OCI-LY7 (cell line): ENCODE data around the gene IQCH. TPM values are rescaled to one million over a fixed set of nuclear protein-coding genes. Genes with fewer than 3 reads are reported as not detected.

Source experiments
- BruUV-seq: library from RNA; stranded (reverse); fragments of 400-500 nt; replicated peaks from 2 replicates; lab custom pipeline; 2021; lab: Mats Ljungman, UMichigan
- CTCF ChIA-PET: fragments of 300-600 bp; sonication (Branson Sonifier 250); formaldehyde crosslinking; loops from one replicate; lab custom pipeline; 2022; ENCODE audit warnings: antibody characterized with exemption; ENCODE audit not compliant: unreplicated experiment; lab: Charles Lee
- POLR2A ChIA-PET: fragments of 300-600 bp; sonication (Branson Sonifier 250); formaldehyde crosslinking; loops from one replicate; lab custom pipeline; 2022; ENCODE audit warnings: antibody characterized with exemption; lab: Charles Lee
- DNase-seq: peaks from one replicate; pipeline ENCODE4 v3.0.0-alpha.2; 2015; ENCODE audit warnings: low spot score
- H2AFZ ChIP-seq: fragments of 200-600 bp; sonication (generic), shearing (Covaris generic); 2 replicates; pipeline ENCODE4 v1.6.1; 2014; ENCODE audit warnings: mild to moderate bottlenecking, antibody characterized with exemption, low read length, moderate library complexity
- H3K27ac ChIP-seq: fragments of 200-600 bp; sonication (generic); 2 replicates; pipeline ENCODE4 v1.5.1; 2014; ENCODE audit warnings: mixed run types, low read depth, mild to moderate bottlenecking, moderate library complexity, low read length, inconsistent platforms; ENCODE audit not compliant: poor library complexity, severe bottlenecking
- H3K36me3 ChIP-seq: fragments of 200-600 bp; sonication (generic); 2 replicates; pipeline ENCODE4 v1.6.1; 2014; ENCODE audit warnings: mild to moderate bottlenecking, antibody characterized with exemption, low read length, moderate library complexity, mixed read lengths; ENCODE audit not compliant: insufficient read depth
- H3K4me1 ChIP-seq: fragments of 200-600 bp; sonication (generic); 2 replicates; pipeline ENCODE4 v1.5.1; 2014; ENCODE audit warnings: mild to moderate bottlenecking, low read length; ENCODE audit not compliant: insufficient read depth, poor library complexity, severe bottlenecking
- H3K4me2 ChIP-seq: fragments of 200-600 bp; sonication (generic); 2 replicates; pipeline ENCODE4 v1.6.1; 2014; ENCODE audit warnings: mild to moderate bottlenecking, low read length
- H3K4me3 ChIP-seq: fragments of 200-600 bp; sonication (generic); 2 replicates; pipeline ENCODE4 v1.5.1; 2014; ENCODE audit warnings: mild to moderate bottlenecking, low read depth, low read length; ENCODE audit not compliant: poor library complexity, severe bottlenecking
- H3K79me2 ChIP-seq: fragments of 200-600 bp; sonication (generic); 2 replicates; pipeline ENCODE4 v1.6.1; 2016; ENCODE audit warnings: low read depth, mild to moderate bottlenecking, low read length, moderate library complexity, mixed read lengths; ENCODE audit not compliant: insufficient read depth
- H3K9me2 ChIP-seq: fragments of 200-600 bp; sonication (generic); 2 replicates; pipeline ENCODE4 v1.6.1; 2016; ENCODE audit warnings: mild to moderate bottlenecking, low read length, mixed read lengths; ENCODE audit not compliant: insufficient read depth
- H3K9me3 ChIP-seq: fragments of 200-600 bp; sonication (generic); 2 replicates; pipeline ENCODE4 v1.6.1; 2014; ENCODE audit warnings: mild to moderate bottlenecking, mixed run types, low read length, mixed read lengths
- H4K20me1 ChIP-seq: fragments of 200-600 bp; sonication (generic); 2 replicates; pipeline ENCODE4 v1.6.1; 2014; ENCODE audit warnings: mild to moderate bottlenecking, antibody characterized with exemption, low read length, moderate library complexity, mixed read lengths; ENCODE audit not compliant: insufficient read depth
- EZH2phosphoT487 ChIP-seq: fragments of 200-600 bp; sonication (generic); IDR thresholded peaks from 2 replicates; pipeline ENCODE4 v1.6.1; 2018; ENCODE audit warnings: low read depth, borderline replicate concordance, mild to moderate bottlenecking, mixed run types, antibody characterized with exemption, low read length, moderate library complexity, mixed read lengths
- intact Hi-C: fragments of 100-400 bp; cut with micrococcal nuclease; formaldehyde crosslinking; loops from one replicate; pipeline ENCODE4 v1.10.0; 2022; ENCODE audit not compliant: unreplicated experiment
- total RNA-seq, 2 experiments: library from RNA; depleted of rRNA in 1 of 2; stranded (reverse); fragments of >200 nt in 1 of 2; shearing (Covaris generic) in 1 of 2; gene quantifications; 2 replicates each; pipeline ENCODE4 v1.2.3, GENCODE V29; 2014 to 2022
- TF ChIP-seq, protein P1 (sequence below): fragments of 200-600 bp; sonication (generic); conservative IDR thresholded peaks from 2 replicates; pipeline ENCODE4 v1.5.1; 2014; ENCODE audit warnings: mild to moderate bottlenecking, antibody characterized with exemption, low read length, moderate library complexity, mixed read lengths

Gene IQCH
- total RNA-seq, 2 experiments from 2014 or later = 3.9 to 5.8 TPM

- BruUV-seq = no TSS peak
- H3K27ac ChIP-seq = no peak overlapping the region
- CTCF ChIA-PET = no interaction called here
- no peak for TF ChIP-seq EZH2phosphoT487
- TF ChIP-seq, protein P1, sequence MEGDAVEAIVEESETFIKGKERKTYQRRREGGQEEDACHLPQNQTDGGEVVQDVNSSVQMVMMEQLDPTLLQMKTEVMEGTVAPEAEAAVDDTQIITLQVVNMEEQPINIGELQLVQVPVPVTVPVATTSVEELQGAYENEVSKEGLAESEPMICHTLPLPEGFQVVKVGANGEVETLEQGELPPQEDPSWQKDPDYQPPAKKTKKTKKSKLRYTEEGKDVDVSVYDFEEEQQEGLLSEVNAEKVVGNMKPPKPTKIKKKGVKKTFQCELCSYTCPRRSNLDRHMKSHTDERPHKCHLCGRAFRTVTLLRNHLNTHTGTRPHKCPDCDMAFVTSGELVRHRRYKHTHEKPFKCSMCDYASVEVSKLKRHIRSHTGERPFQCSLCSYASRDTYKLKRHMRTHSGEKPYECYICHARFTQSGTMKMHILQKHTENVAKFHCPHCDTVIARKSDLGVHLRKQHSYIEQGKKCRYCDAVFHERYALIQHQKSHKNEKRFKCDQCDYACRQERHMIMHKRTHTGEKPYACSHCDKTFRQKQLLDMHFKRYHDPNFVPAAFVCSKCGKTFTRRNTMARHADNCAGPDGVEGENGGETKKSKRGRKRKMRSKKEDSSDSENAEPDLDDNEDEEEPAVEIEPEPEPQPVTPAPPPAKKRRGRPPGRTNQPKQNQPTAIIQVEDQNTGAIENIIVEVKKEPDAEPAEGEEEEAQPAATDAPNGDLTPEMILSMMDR = no peak
- no peaks in the 10 kb centered on the region for H3K9me2 ChIP-seq
- H3K4me3 ChIP-seq = peak overlapping the region; percentile 83
- H3K9me3 ChIP-seq = no peaks in the 10 kb centered on the region
- H3K4me1 ChIP-seq = peaks cover 25% of the 10 kb centered on the region
- H3K36me3 ChIP-seq = peaks cover 27% of the 10 kb centered on the region
- POLR2A ChIA-PET = interaction anchor here (0.9 to 1.3 kb wide), 3 partner anchors 17 to 309 kb away, joined by 3 to 5 read pairs (median 3); no protein-coding TSS in a partner anchor
- H3K79me2 ChIP-seq = peaks cover 39% of the 10 kb centered on the region
- peaks cover 16% of the 10 kb centered on the region; the same call in 1 of the 2 replicates for H4K20me1 ChIP-seq
- no peak for DNase-seq
- intact Hi-C loops = loop anchor here (5.0 to 10.0 kb wide), 3 partner anchors 259 to 1019 kb away; partner anchors contain the start of genes RPL4 and ZWILCH
- H3K4me2 ChIP-seq = peak overlapping the region; percentile 75
- no peak overlapping the region for H2AFZ ChIP-seq
These were observed 268.7 kb downstream of the IQCH start for GRCh38 chr15:67523330-67523729.

DNA sequence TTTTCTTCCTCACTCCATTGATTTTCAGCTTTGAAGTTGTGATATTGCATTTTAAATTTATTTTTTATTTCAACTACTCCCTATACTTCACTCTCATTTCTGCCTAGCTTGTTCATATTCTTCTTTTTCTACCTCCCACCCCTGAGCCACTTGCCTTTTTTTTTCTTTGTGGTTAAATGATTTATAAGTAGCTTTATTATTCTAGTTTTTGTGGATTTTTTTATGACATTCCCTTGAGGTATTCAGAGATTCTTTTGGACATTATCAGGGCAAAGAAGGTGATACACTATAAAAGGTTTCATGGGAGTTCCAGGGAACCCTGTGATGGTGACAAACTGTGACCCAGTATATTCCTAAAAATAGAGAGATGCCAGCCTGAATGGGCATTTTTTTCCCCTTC, 269.6 kb downstream of the IQCH start:
- Histone ChIP-seq H3K27ac (no peak overlapping the region), H3K9me3 (no peaks in the 10 kb centered on the region), H3K4me2 (peak overlapping the region; percentile 75), H3K4me1 (peaks cover 25% of the 10 kb centered on the region), H4K20me1 (peaks cover 16% of the 10 kb centered on the region; the same call in 1 of the 2 replicates), H3K4me3 (no peak overlapping the region), H2AFZ (no peak overlapping the region), H3K36me3 (peaks cover 35% of the 10 kb centered on the region), H3K79me2 (peaks cover 39% of the 10 kb centered on the region), H3K9me2 (no peaks in the 10 kb centered on the region)
- TF ChIP-seq EZH2phosphoT487 = no peak
- TF ChIP-seq, protein P1 = no peak
- ChIA-PET CTCF (no interaction called here), POLR2A (interaction anchor here (0.5 to 1.4 kb wide), 11 partner anchors 9 to 308 kb away, joined by 3 to 5 read pairs (median 4); no protein-coding TSS in a partner anchor)
- no TSS peak for BruUV-seq
- DNase-seq = no peak
- intact Hi-C loops = loop anchor here (5.0 to 10.0 kb wide), 3 partner anchors 258 to 1019 kb away; partner anchors contain the start of genes RPL4 and ZWILCH

- peaks cover 36% of the 10 kb centered on the region for H3K36me3 ChIP-seq
- H3K79me2 ChIP-seq = peaks cover 16% of the 10 kb centered on the region
- POLR2A ChIA-PET = interaction anchor here (1.3 kb wide), 1 partner anchor 304 kb away, joined by 3 read pairs; no protein-coding TSS in a partner anchor
- H4K20me1 ChIP-seq = peaks cover 3% of the 10 kb centered on the region; the same call in 1 of the 2 replicates
- no TSS peak for BruUV-seq
- CTCF ChIA-PET = no interaction called here
- H2AFZ ChIP-seq = no peak overlapping the region
- H3K9me3 ChIP-seq = no peaks in the 10 kb centered on the region
- H3K4me1 ChIP-seq = peaks cover 11% of the 10 kb centered on the region
- no peak overlapping the region for H3K27ac ChIP-seq
- TF ChIP-seq, protein P1 = no peak
- no peak for TF ChIP-seq EZH2phosphoT487
- H3K9me2 ChIP-seq = no peaks in the 10 kb centered on the region
- H3K4me2 ChIP-seq = no peak overlapping the region
- DNase-seq = no peak
- intact Hi-C loops = loop anchor here (10.0 kb wide), 1 partner anchor 1024 kb away; the partner anchor contains the start of genes RPL4 and ZWILCH
- no peak overlapping the region for H3K4me3 ChIP-seq
These were observed 273.9 kb downstream of the IQCH start for GRCh38 chr15:67528513-67528912.
